ENCODE data around the gene SLC27A1. TPM values are rescaled to one million over a fixed set of nuclear protein-coding genes. Genes with fewer than 3 reads are reported as not detected.
A peak's percentile ranks its signal among the peaks of the same experiment; 100 is the strongest.
"Not testable (repeated sequence)": the region's sequence is repeated elsewhere in the genome, so short reads cannot be mapped to it uniquely, and the experiment has no call there.

The SLC27A1 gene
- total RNA-seq, 1 donor from 2014 or later: 64.9 TPM

DNA sequence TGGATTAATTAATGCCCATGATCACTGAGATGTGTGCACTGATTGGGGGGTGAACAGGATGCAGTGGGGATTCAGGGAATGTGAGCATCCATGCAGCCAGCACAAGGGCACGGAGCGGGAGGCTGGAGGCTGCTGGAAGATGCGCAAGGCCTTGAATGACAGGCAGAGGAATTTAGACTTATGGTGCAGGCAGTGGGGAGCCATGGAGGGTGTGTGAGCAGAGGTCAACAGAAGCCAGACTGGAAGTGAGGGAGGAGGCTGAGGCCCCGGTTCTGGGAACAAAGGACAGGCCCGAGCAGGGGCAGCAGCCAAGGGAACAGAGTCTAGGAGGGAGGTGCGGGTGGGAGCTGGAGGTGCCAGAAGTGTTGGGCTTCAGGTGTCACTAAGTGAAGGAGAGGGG lies 77.8 kb downstream of the SLC27A1 start:
- TF ChIP-seq, protein P1, sequence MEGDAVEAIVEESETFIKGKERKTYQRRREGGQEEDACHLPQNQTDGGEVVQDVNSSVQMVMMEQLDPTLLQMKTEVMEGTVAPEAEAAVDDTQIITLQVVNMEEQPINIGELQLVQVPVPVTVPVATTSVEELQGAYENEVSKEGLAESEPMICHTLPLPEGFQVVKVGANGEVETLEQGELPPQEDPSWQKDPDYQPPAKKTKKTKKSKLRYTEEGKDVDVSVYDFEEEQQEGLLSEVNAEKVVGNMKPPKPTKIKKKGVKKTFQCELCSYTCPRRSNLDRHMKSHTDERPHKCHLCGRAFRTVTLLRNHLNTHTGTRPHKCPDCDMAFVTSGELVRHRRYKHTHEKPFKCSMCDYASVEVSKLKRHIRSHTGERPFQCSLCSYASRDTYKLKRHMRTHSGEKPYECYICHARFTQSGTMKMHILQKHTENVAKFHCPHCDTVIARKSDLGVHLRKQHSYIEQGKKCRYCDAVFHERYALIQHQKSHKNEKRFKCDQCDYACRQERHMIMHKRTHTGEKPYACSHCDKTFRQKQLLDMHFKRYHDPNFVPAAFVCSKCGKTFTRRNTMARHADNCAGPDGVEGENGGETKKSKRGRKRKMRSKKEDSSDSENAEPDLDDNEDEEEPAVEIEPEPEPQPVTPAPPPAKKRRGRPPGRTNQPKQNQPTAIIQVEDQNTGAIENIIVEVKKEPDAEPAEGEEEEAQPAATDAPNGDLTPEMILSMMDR (IDR thresholded peaks at IDR 0.05): no peak
- H3K4me3 ChIP-seq: no peak overlapping the region
- intact Hi-C loops (cut with DNase I): no loop called here

DNA sequence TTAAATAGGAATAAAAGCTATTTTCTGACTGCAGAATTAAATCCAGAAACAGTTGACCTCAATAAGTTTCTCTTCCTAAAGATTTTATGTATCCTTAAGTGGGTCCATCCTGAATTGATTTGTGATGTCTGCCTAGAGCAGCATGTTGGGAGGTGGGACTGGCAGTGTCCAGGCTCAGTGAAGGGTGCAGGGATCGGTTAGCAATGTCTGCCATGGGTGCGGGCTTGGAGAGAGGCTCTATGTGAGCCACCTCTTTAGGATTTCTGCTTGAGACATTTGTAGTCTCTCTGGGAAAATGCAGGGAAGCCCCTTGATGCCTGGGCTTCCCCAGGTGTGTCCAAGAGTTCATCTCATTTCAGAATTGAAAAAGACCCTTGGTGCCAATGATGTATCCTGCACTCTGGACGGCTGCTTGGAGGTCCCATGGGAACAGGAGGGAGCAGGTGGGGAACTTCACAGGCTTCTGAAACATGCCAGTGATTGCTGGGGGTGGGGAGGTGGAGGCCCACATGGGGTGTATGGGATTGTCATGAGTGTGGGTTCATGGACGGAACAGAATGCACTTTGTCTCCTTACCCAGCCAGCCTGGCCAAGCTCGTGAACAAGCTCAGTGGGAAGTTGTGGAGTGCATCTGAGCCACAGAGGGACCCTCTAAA lies 78.9 kb downstream of the SLC27A1 start:
- H3K4me3 ChIP-seq: no peak overlapping the region
- intact Hi-C loops (cut with DNase I): no loop called here
- H3K27ac ChIP-seq: no peak overlapping the region
- no peak for DNase-seq (ENCODE audit: low spot score in 2 of 2)
- H3K9me3 ChIP-seq: no peaks in the 10 kb centered on the region
- no peaks in the 10 kb centered on the region for H3K4me1 ChIP-seq
- no peaks in the 10 kb centered on the region for H3K36me3 ChIP-seq
- TF ChIP-seq, protein P1 (IDR thresholded peaks at IDR 0.05): no peak
- no peaks in the 10 kb centered on the region for H3K27me3 ChIP-seq

More for the DNA sequence above, 77.8 kb downstream of the SLC27A1 start:
- no peak for DNase-seq (ENCODE audit: low spot score in 2 of 2)
- no peaks in the 10 kb centered on the region for H3K9me3 ChIP-seq
- no peaks in the 10 kb centered on the region for H3K4me1 ChIP-seq
- H3K27ac ChIP-seq: no peak overlapping the region
- H3K27me3 ChIP-seq: no peaks in the 10 kb centered on the region
- no peaks in the 10 kb centered on the region for H3K36me3 ChIP-seq

DNA sequence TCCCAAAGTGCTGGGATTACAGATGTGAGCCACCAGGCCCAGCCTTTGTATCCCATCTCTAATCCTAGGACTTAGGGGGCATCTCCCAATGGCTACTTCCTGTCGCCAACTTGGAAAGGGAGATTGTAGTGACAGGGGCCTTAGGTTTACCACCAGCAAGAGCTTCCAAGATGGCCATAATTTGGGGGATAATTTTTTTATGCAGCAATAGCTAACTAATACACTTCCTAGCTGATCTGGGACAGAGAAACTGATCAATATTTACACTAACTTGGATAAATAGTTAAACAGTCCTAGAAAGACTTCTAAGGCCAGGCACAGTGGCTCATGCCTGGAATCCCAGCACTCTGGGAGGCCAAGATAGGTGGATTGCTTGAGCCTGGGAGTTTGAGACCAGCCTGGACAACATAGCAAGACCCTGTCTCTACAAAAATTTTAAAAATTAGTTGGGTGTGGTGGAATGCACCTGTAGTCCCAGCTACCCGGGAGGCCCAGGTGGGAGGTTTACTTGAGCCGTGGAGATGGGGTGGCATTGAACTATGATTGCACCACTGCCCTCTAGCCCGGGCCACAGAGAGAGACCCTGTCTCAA lies 79.8 kb downstream of the SLC27A1 start:
- Histone ChIP-seq H3K36me3 (no peaks in the 10 kb centered on the region), H3K4me1 (peaks cover 0 to 3% of the 10 kb centered on the region in 2 donors), H3K27me3 (no peaks in the 10 kb centered on the region), H3K27ac (no peak overlapping the region), H3K4me3 (no peak overlapping the region), H3K9me3 (no peaks in the 10 kb centered on the region)
- TF ChIP-seq, protein P1 (IDR thresholded peaks at IDR 0.05): no peak
- intact Hi-C loops (cut with DNase I): no loop called here
- no peak for DNase-seq (ENCODE audit: low spot score in 2 of 2)

DNA sequence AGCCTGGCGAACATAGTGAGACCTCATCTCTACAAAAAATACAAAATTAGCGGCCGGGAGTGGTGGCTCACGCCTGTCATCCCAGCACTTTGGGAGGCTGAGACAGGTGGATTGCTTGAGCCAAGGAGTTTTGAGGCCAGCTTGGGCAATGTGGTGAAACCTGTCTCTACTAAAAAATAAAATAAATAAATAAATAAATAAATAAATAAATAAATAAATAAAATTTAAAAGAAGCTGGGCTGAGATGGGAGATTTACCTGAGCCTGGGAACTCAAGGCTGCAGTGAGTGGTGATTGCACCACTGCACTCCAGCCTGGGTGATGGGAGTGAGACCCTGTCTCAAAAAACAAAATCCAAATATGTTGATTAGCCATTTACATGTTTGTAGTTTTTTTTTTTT lies 82.4 kb downstream of the SLC27A1 start:
- H3K27ac ChIP-seq; H3K9me3 ChIP-seq; H3K27me3 ChIP-seq; H3K4me1 ChIP-seq; H3K36me3 ChIP-seq; DNase-seq (ENCODE audit: low spot score in 2 of 2); H3K4me3 ChIP-seq; intact Hi-C loops (cut with DNase I): not testable (repeated sequence)

DNA sequence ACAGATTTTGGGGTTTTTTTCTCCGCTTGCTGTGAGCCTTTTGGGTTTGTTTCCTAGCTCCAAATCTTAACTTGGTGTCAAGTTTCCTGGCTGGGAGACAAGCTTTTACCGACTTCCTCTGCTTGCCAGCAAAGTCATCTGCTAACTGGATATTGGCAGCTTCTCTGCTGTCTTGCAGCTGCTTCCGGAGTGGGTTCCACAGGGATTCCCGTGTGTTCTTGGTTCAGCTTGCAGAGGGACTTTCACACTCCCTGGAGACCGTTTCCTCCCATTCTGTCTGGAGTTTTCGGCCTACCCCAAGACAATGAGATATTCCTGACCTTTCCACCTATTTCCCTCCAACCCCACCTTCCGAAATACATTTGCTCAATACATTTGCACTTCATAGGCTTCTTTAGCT lies 82.9 kb downstream of the SLC27A1 start:
- DNase-seq (ENCODE audit: low spot score in 2 of 2): peak in 1 of 2 donors; percentile 71
- no peaks in the 10 kb centered on the region for H3K36me3 ChIP-seq
- H3K27me3 ChIP-seq: no peaks in the 10 kb centered on the region
- TF ChIP-seq, protein P1 (IDR thresholded peaks at IDR 0.05): no peak
- no peak overlapping the region for H3K4me3 ChIP-seq
- H3K4me1 ChIP-seq: peaks cover 0 to 9% of the 10 kb centered on the region in 2 donors
- no peak overlapping the region for H3K27ac ChIP-seq
- no peaks in the 10 kb centered on the region for H3K9me3 ChIP-seq
- intact Hi-C loops (cut with DNase I): no loop called here

DNA sequence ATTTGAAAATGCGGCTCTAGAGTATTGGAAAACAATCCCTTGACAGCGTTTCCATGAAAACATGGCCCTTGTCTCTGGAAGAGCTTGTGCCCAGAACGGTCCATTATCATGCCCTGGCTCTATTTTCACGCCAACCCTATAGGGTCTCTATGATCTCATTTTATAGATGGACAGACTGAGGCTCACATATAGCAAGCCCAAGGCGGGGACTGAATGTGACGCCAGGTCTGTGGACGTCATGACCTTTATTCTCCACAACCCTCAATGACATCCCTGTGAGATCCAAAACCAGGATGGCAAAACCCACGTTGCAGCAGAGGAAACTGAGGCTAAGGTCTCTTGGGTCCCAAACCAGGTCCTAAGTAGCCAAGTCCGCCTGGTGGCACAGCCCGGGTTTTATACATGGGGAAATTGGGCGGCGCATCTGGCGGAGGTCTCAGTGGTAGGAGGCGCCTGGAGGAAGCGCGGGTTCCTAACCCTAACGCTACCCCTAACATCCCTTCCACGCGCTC lies 84.7 kb downstream of the SLC27A1 start:
- Histone ChIP-seq H3K9me3 (no peaks in the 10 kb centered on the region), H3K4me1 (peaks cover 0 to 9% of the 10 kb centered on the region in 2 donors), H3K27me3 (no peaks in the 10 kb centered on the region), H3K4me3 (peak overlapping the region; percentile 93 to 96), H3K36me3 (peaks cover 10 to 11% of the 10 kb centered on the region in 2 donors), H3K27ac (peak overlapping the region in 1 of 2 donors; percentile 57)
- DNase-seq (ENCODE audit: low spot score in 2 of 2): no peak
- intact Hi-C loops (cut with DNase I): loop anchor here (1.0 to 5.0 kb wide), 4 partner anchors 43 to 302 kb away; partner anchors contain the start of gene RPL18A
- TF ChIP-seq, protein P1 (IDR thresholded peaks at IDR 0.05): no peak

Measured in ascending aorta (tissue), 2 donors.